ENCODE measurements around the gene CD3D. TPM values are rescaled to one million over a fixed set of nuclear protein-coding genes. Genes with fewer than 3 reads are reported as not detected.

CD3D gene
- total RNA-seq, 4 donors from 2014 or later, result 1.5 to 1.8 (median 1.7) TPM; not detected in 1

- no peak for ATAC-seq
- WGBS, 2 donors (ENCODE audit: low coverage in 1 of 2), result 29 to 85% methylated on average over 2 to 5 of the region's 8 CpGs
Observed at GRCh38 chr11:118304568-118305248, 37.8 kb downstream of the CD3D start, which contains the start of gene CD3E. Gene CD3E, plus strand, starts transcription at chr11:118304730. Its CDS starts 223 bp downstream, at chr11:118304953.

GRCh38 chr11:118304227-118304567, 38.3 kb downstream of the CD3D start:
- Histone ChIP-seq H3K4me3 (no peak overlapping the region), H3K9me3 (no peaks in the 10 kb centered on the region), H3K27ac (no peak overlapping the region), H3K27me3 (peaks cover 22% of the 10 kb centered on the region), H3K4me1 (no peaks in the 10 kb centered on the region), H3K36me3 (no peaks in the 10 kb centered on the region)
- 64% methylated on average over 1 of the region's 1 CpG; no CpG with 5 or more reads in 1 of the 2 donors for WGBS, 2 donors (ENCODE audit: low coverage in 1 of 2)
- TF ChIP-seq EP300 (IDR thresholded peaks at IDR 0.05), result no peak
- TF ChIP-seq POLR2A (IDR thresholded peaks at IDR 0.05), result no peak
- TF ChIP-seq CTCF (IDR thresholded peaks at IDR 0.05), result no peak
- TF ChIP-seq POLR2AphosphoS5 (IDR thresholded peaks at IDR 0.05), result no peak
- ATAC-seq, result no peak

More at GRCh38 chr11:118304568-118305248, 37.8 kb downstream of the CD3D start, which contains the start of gene CD3E:
- H3K4me1 ChIP-seq, result no peaks in the 10 kb centered on the region
- H3K4me3 ChIP-seq, result no peak within 1 kb of the TSS
- no peaks in the 10 kb centered on the region for H3K9me3 ChIP-seq
- H3K36me3 ChIP-seq, result no peaks in the 10 kb centered on the region
- TF ChIP-seq EP300 (IDR thresholded peaks at IDR 0.05), result no peak
- TF ChIP-seq CTCF (IDR thresholded peaks at IDR 0.05), result no peak
- TF ChIP-seq POLR2A (IDR thresholded peaks at IDR 0.05), result no peak
- TF ChIP-seq POLR2AphosphoS5 (IDR thresholded peaks at IDR 0.05), result no peak
- peaks cover 22% of the 10 kb centered on the region for H3K27me3 ChIP-seq
- H3K27ac ChIP-seq, result no peak within 1 kb of the TSS

- TF ChIP-seq EP300 (IDR thresholded peaks at IDR 0.05) (no peak), POLR2A (IDR thresholded peaks at IDR 0.05) (no peak), CTCF (IDR thresholded peaks at IDR 0.05) (no peak), POLR2AphosphoS5 (IDR thresholded peaks at IDR 0.05) (no peak)
- no peak overlapping the region for H3K4me3 ChIP-seq
- 41 to 51% methylated on average over 5 to 8 of the region's 8 CpGs for whole genome bisulfite sequencing, 2 donors (ENCODE audit: low coverage in 1 of 2)
- peaks cover 22% of the 10 kb centered on the region for H3K27me3 ChIP-seq
- H3K4me1 ChIP-seq, result no peaks in the 10 kb centered on the region
- no peaks in the 10 kb centered on the region for H3K36me3 ChIP-seq
- no peak for ATAC-seq
- no peaks in the 10 kb centered on the region for H3K9me3 ChIP-seq
- no peak overlapping the region for H3K27ac ChIP-seq
Observed at GRCh38 chr11:118301600-118302195, 40.8 kb downstream of the CD3D start.

- 57 to 58% methylated on average over 2 to 3 of the region's 3 CpGs for WGBS, 2 donors (ENCODE audit: low coverage in 1 of 2)
- peak in 3 of 4 experiments; percentile 9 to 32 (median 28) for TF ChIP-seq CTCF (IDR thresholded peaks at IDR 0.05)
- no peak for TF ChIP-seq EP300 (IDR thresholded peaks at IDR 0.05)
- Histone ChIP-seq H3K27ac (no peak overlapping the region), H3K9me3 (no peaks in the 10 kb centered on the region), H3K36me3 (no peaks in the 10 kb centered on the region), H3K4me1 (no peaks in the 10 kb centered on the region), H3K4me3 (no peak overlapping the region), H3K27me3 (peaks cover 21% of the 10 kb centered on the region)
- ATAC-seq, result no peak
Observed at GRCh38 chr11:118295815-118296454, 46.6 kb downstream of the CD3D start.

Data from gastroesophageal sphincter (tissue), 4 donors.